ENCODE data around the gene MAP10.

DNA sequence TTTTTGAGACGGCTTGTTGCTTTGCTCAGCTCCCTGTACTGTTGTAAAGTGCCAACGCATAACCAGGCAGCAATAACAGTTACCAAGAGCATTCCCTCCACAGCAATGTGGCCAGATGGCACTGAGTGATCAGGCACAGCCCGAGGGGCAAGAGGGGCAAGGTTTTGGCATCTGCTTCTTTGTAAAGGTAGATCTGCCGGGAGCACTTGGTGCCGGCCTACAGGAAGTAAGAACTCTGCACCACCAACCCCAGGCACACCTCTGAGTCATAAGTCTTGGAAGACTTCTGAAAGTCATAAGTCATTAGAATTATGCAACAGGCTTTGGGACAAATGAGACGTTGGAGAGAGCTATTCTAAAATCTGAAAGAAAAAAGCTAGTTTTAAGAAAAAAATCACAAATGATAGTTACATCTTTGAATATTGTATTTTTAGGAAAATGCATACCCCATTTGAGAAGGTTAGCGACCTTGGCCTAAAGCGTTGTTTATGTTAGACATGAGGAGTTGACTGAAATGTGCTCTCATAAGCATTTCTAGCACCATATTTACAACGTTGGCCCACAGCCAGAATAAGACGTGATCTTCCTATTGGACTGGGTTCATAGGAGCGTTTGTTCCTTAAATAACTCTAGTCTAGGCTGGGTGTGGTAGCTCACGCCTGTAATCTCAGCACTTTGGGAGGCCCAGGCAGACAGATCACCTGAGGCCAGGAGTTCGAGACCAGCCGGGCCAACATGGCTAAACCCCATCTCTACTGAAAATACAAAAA is 37.7 kb upstream of the MAP10 start:
- TF ChIP-seq CTCF (IDR thresholded peaks at IDR 0.05; ENCODE audit: low read length) (no peak), EZH2 (optimal IDR thresholded peaks at IDR 0.05; ENCODE audit: low read depth, low read length) (no peak), EZH2phosphoT487 (IDR thresholded peaks at IDR 0.05; ENCODE audit: low read length) (no peak)
